Activated T-cell treated with anti-CD3 and anti-CD28 coated beads for 1 hour (primary cell): Measurements from ENCODE around the gene CHRNB2.
"Not testable (repeated sequence)": the region's sequence is repeated elsewhere in the genome, so short reads cannot be mapped to it uniquely, and the experiment has no call there.

ENCODE experiments used
- DNase-seq: peaks from one replicate; pipeline ENCODE4 v3.0.0-alpha.2; 2020; ENCODE audit warnings: low read depth

Gene CHRNB2

DNA sequence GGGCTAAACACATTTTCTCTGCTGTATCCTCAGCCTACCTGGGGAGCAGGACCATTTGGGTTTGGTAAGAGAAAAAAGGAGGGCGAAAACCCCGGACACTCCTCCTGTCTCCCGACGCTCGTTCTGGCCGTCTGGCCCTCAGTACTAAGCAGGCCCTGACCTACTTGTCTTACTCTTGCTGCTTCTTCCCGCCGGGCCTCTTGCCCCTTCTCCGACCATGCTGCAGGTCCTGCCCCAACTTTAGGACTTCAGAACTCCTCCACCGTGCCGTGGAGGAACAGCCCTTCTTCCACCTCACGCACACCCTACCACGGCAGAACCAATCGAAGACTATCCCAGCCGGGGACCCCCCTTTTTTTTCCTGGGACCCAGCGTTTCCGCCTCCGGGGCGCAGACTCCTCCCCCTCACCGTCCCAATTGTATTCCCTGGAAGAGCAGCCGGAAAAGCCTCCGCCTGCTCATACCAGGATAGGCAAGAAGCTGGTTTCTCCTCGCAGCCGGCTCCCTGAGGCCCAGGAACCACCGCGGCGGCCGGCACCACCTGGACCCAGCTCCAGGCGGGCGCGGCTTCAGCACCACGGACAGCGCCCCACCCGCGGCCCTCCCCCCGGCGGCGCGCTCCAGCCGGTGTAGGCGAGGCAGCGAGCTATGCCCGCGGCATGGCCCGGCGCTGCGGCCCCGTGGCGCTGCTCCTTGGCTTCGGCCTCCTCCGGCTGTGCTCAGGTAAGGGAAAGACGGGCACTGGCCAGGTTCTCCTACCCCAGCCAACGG is at the start of gene CHRNB2:
CHRNB2 (plus strand) TSS at position 393 of the 771 bp plus-strand sequence; CDS start at position 660, 267 bp downstream.
- peak; percentile 60 for DNase-seq

DNA sequence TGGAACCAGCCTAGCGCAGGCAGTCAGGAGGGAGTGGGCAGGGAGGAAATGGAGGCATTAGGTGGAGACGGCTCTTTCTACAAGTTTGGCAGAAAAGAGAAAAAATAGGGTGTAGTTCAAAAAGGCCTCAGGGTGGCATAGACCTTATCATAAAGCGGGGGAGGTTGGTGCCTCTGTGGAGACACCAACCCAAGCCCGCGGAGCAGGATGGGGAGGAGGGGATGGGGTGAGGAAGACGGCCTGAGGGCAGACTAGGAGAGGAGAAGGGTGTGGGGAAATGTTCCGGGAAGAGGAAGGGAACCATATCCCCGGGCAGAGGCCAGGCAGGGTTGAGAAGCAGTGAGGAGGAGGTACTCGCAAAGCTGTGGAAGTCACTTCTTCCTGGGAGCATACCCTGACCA is 48.0 kb upstream of the CHRNB2 start:
- no peak for DNase-seq

GRCh38 chr1:154520333-154520732 is 47.2 kb upstream of the CHRNB2 start:
- DNase-seq: no peak

GRCh38 chr1:154521695-154522094 is 45.9 kb upstream of the CHRNB2 start:
- no peak for DNase-seq

- DNase-seq: no peak
Measured at GRCh38 chr1:154524881-154525280, 42.7 kb upstream of the CHRNB2 start.

DNA sequence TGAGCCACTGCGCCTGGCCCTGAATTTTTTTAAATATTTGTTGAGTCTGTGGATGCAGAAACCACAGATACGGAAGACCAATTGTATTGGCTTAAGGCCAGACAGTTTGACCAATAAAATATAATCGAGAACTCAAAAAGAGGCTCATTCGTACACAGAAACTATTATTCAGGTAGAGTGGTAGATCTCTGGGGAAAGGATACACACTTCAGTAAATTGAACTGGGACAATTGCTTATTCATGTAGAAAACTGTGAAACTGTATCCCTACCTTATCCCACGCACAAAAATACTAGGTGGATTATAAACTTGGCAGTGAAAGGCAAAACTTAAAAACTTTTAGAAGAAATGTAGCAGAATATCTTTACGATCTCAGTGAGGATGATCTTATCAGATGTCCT is 40.4 kb upstream of the CHRNB2 start:
- no peak for DNase-seq

GRCh38 chr1:154529308-154529707 is 38.3 kb upstream of the CHRNB2 start:
- DNase-seq: no peak

DNA sequence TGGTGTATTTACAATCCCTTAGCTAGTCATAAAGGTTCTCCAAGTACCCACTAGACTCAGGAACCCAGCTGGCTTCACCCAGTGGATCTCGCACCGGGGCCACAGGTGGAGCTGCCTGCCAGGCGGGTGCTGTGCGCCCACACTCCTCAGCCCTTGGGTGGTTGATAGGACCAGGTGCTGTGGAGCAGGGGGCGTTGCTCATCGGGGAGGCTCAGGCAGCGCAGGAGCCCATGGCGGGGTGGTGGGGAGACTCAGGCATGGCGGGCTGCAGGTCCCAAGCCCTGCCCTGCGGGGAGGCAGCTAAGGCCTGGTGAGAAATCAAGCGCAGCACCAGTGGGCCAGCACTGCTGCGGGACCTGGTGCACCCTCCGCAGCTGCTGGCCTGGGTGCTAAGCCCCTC is 35.6 kb upstream of the CHRNB2 start:
- DNase-seq: not testable (repeated sequence)

- DNase-seq: no peak
Measured at GRCh38 chr1:154533952-154534844, 33.4 kb upstream of the CHRNB2 start.

- no peak for DNase-seq
Measured at GRCh38 chr1:154536570-154536969, 31.0 kb upstream of the CHRNB2 start.

DNA sequence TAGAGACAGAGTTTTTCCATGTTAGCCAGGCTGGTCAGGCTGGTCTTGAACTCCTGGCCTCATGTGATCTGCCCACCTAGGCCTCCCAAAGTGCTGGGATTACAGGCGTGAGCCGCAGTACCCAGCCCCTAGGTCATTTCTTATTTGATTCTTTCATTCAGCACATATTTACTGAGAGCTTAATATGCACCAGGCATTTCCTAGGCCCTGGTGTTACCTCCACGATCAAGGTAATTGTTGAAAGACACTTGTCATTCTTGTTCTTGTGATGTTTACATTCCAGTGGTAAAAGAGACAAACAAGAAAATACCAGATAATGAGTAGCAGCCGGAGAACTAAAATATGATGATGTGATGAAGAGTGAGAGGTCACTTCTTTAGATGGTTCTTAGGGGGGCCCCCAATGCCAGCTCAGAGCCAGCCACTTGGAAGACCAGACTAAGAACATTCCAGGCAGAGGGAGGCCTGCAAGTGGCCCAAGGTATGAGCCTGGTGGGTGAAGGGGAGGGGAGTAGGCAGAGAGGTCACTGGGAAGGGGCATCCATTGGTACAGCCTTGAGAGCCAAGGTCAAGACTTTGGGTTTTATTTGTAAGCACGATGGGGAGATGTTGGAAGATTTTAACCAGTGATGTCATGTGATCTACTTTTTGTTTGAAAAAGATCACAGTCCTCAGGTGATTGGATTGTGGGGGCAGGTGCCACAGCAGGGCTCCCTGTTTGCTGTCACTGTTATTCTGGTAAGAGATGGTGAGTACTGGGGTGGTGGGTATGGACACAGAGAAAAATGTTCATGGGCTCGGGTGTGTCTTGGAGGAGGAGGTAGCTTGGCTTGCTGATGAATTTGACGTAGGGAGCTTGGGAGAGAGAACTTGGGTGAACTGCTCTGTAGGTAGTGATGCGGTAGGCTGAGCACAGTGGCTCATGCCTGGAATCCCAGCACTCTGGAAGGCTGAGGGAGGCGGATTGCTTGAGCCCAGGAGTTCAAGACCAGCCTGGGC is 27.8 kb upstream of the CHRNB2 start:
- DNase-seq: no peak

GRCh38 chr1:154541231-154541630 is 26.3 kb upstream of the CHRNB2 start:
- no peak for DNase-seq

DNA sequence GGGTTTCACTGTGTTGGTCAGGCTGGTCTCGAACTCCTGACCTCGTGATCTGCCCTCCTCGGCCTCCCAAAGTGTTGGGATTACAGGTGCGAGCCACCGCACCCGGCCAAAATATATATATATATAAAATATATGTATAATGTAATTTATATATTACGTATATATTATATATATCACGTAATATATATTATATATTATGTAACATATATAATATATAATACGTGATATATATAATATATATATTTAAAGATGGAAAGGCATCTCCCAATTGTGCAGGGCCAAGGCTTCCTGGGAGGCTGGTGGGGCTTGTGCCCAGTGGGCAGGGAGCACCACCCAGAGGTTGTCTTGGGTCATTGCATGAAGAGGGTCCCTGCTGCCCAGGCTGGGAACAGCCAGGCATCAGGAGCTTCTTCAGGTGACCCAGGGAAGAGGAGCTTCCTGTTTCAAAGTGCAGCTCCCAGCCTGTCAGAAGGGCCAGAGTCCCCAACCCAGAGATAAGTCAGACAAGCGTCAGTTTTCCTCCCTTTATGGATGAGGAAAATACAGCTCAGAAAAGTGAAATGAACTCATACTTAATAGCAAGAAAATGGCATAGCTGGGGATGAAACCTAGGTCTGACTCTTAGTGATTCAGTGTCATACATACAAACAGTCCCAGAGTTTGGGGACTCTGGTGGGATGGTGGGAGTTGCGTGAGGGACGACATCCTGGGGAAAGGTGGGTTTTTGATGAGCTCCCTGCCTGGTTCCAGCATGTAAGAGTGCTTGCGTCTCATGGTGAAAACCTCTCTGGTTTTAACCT is 21.1 kb upstream of the CHRNB2 start:
- DNase-seq: peak; percentile 37

- no peak for DNase-seq
Measured at GRCh38 chr1:154547105-154547732, 20.4 kb upstream of the CHRNB2 start.

DNA sequence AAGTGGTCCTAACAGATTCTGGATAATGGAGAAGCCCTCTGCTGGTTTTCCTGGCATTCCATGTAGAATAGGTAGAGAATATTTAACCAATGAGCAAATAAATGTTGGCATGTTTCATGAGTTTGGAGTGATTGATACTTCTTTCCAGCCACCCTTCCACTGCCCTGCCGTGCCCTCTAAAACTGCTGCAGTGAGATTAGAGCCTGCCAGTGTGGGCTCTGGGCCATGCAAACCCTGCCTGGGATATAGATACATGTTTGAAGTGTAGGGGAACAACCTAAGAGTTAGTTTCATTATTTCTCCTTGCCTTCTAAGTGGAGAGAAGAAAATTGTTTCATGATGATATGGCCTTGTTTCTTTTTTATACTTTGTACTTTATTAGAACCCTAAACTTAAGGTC is 19.6 kb upstream of the CHRNB2 start:
- DNase-seq: no peak

DNA sequence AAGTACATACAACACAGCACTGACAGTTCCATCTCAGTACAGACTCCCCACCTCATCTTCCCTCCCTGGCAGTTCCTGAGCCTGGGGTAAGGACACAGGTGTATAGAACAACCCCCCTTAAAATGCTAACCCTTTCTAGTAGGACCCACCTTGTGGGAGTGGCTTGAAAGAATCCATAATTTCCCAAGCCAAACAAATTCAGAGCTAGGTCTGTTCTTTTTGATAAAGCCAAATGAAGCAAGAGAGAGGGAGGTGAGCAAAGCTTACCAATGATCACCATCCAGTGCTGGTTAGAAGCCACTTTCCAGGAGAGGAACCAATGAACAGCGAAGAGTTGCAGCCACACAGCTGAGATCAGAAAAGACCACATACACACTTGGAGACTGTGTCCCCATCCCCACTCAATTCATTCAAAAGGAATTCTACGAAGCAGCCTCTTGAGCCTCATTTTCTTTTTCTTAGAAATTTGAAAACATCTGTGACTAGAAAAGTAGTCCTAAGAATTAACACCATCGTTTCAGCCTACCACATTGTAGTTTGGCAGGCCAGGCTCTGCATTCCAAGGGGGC is 18.3 kb upstream of the CHRNB2 start:
- no peak for DNase-seq

DNA sequence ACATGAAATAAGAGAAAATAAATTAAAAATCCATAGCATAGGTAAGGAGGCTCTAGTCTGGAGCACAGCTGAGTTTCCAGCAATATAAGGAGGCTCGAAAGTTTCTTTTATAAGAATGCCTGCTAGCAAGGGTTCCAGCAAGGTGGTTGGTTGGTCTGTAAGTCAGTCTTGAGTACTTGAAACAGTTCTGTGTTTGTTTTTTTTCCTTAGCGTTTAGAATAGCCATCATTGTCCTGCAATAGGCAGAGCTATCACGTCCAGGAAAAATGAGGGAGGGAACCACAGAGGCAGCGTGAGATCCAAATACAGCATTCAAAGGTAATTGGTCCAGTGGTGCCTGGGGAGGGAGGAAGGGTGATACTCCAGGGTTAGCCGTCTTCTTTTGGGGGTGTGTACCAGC is 17.5 kb upstream of the CHRNB2 start:
- DNase-seq: no peak

- no peak for DNase-seq
Measured at GRCh38 chr1:154550657-154551056, 16.9 kb upstream of the CHRNB2 start.

DNA sequence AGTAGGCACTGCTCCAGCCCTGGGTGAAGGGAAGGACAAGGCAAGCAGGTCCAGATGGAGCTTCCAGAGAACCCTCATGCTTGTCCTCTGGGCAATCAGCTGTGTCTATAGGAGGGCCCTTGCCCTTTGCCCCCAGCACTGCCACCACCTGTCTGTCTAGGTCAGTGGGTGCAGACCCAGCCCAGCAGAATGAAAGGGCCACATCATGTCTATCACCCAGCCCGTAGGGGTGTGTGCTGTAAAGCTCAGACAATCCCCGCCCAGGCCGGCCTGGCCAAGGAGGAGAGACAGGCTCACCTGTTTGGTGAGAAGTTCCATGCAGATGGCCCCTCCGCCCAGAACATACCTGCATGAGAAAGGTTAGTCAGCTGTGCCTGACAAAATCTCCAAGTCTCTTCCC is 16.1 kb upstream of the CHRNB2 start:
- DNase-seq: no peak

DNA sequence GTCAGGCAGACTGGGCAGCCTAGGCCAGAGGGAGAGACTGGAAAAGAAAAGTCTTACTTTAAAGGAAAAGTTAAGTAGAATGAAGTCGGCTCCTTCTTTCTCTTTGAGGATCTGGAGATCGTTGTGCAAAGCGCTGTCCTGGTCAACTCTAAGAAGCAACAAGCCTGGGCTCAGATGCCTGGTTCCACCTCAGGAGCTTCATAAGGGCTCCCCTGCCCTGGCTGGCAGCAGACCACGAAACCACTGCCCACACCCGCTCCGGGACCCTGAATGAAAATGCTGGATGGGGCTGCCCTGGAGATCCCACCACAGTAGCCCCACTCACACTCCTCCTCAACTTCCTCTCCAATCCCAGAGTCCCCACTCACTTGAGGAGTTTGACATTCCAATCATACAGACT is 15.5 kb upstream of the CHRNB2 start:
- no peak for DNase-seq
